A549 treated with Hydrocortisone at 1 μM for 4 hours (cell line): ENCODE data around the gene CDC123. TPM values are rescaled to one million over a fixed set of nuclear protein-coding genes. Genes with fewer than 3 reads are reported as not detected.

Source experiments
- total RNA-seq: library from RNA; stranded (reverse); fragments of 200-300 nt; extraction: Qiagen RNA extraction; gene quantifications from 5 replicates; pipeline ENCODE4 v1.2.3, GENCODE V29; 2022

Gene CDC123
- total RNA-seq = 125 to 187 TPM (median 127 TPM) in 5 replicates

GRCh38 chr10:12195603-12196506 lies at the start of gene CDC123, which contains the start of gene NUDT5:
Gene CDC123, plus strand, starts transcription at chr10:12196188. Its CDS starts 58 bp downstream, at chr10:12196246.
Gene NUDT5, minus strand, starts transcription at chr10:12195891. Its CDS starts 9,600 bp downstream, at chr10:12186291.

Other genes with a start within 250 kb of the CDC123 start
- gene UPF2, start 153.4 kb upstream of the CDC123 start, total RNA-seq = 13.2 to 18.7 TPM (median 14.0 TPM) in 5 replicates
- gene DHTKD1, start 127.2 kb upstream of the CDC123 start, total RNA-seq = 7.4 to 10.9 TPM (median 9.2 TPM) in 5 replicates
- gene SEC61A2, start 66.5 kb upstream of the CDC123 start, total RNA-seq = 10.1 to 13.3 TPM (median 11.8 TPM) in 5 replicates
- gene NUDT5, start 297 bp upstream of the CDC123 start, total RNA-seq = 126 to 157 TPM (median 136 TPM) in 5 replicates
- 6.3 to 8.1 TPM (median 7.7 TPM) in 5 replicates for gene CAMK1D, start 153.4 kb downstream of the CDC123 start, total RNA-seq